WTC11 (cell line): ENCODE results near the gene PLK2.

Experiments
- AFF4 ChIP-seq: sonication (generic); formaldehyde crosslinking; IDR thresholded peaks from 2 replicates; pipeline ENCODE4 v1.8.1; 2023; ENCODE audit warnings: mild to moderate bottlenecking, missing genetic modification reagents, borderline replicate concordance
- CTCF ChIP-seq: fragments of 200-600 bp; IDR thresholded peaks from 2 replicates; pipeline ENCODE4 v1.8.0; 2022; ENCODE audit warnings: antibody characterized with exemption
- E2F1 ChIP-seq: sonication (generic); formaldehyde crosslinking; IDR thresholded peaks from 2 replicates; pipeline ENCODE4 v1.8.0; 2022; ENCODE audit warnings: mild to moderate bottlenecking, missing genetic modification reagents
- IRF2 ChIP-seq: sonication (generic); formaldehyde crosslinking; IDR thresholded peaks from 2 replicates; pipeline ENCODE4 v1.8.0; 2022; ENCODE audit warnings: low read depth, missing genetic modification reagents, borderline replicate concordance
- NFATC4 ChIP-seq: fragments of 250-450 bp; sonication (Bioruptor Pico); IDR thresholded peaks from 2 replicates; pipeline ENCODE4 v1.9.0; 2021; ENCODE audit warnings: mild to moderate bottlenecking
- NR2C2 ChIP-seq: sonication (generic); formaldehyde crosslinking; IDR thresholded peaks from 2 replicates; pipeline ENCODE4 v1.8.0; 2022; ENCODE audit warnings: mild to moderate bottlenecking, missing genetic modification reagents
- ZNF121 ChIP-seq: sonication (generic); formaldehyde crosslinking; IDR thresholded peaks from 2 replicates; pipeline ENCODE4 v1.8.0; 2023; ENCODE audit warnings: missing genetic modification reagents

- TF ChIP-seq E2F1: no peak
- no peak for TF ChIP-seq ZNF121 (CRISPR knock-in tag)
- no peak for TF ChIP-seq IRF2 (CRISPR knock-in tag)
- no peak for TF ChIP-seq NFATC4 (CRISPR knock-in tag)
- no peak for TF ChIP-seq CTCF
- no peak for TF ChIP-seq AFF4 (CRISPR knock-in tag)
- no peak for TF ChIP-seq NR2C2
Measured at GRCh38 chr5:58493141-58493540, 33.3 kb upstream of the PLK2 start.
